Activated CD8-positive, alpha-beta memory T cell treated with anti-CD3 and anti-CD28 coated beads for 4 hours (primary cell): Measurements from ENCODE around the gene TUSC2.
"Not testable (repeated sequence)": the region's sequence is repeated elsewhere in the genome, so short reads cannot be mapped to it uniquely, and the experiment has no call there.

Experiments used
- DNase-seq, 2 donors: peaks; one replicate each; pipeline ENCODE4 v3.0.0-alpha.2; 2020; ENCODE audit warnings: low read depth in 2 of 2

Gene TUSC2

DNA sequence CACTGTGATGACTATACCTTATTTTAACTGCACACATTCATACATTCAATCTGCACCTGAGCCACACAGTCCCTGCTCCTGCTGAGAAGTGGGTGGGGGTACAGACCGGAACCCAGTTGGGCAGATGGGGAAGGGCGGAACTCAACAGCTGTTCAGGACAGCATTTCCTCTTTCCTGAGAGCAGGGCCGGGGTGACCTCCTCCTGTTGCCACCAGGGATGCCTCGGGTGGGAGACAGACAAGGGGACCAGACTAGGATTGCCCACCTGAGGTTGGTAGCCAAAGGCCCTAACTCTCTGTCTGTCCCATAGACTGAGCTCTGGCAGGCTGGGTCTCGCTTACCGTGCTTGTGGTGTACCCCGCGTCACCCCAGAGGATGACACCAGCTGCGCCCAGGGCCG lies 9.4 kb downstream of the TUSC2 start:
- DNase-seq, result no peak

DNA sequence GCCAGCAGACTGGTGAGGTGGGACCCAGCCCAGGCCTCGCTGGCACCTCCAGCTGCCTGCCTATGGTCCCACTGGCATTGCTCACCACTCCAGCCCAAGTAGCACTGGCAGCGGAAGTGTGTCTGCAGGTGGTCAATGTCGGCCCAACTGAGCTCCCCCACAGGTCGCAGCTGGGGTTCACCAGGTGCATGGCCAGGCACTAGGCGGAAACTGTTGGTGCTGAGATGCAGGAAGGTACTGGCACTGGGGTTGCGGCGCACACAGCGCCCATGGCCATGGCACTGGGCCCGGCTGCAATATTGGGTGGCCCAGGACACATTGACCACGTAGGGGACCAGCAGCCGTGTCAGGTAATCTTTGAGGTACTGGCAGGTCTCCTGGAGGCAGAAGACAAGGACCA lies 9.9 kb downstream of the TUSC2 start:
- DNase-seq, result no peak

DNA sequence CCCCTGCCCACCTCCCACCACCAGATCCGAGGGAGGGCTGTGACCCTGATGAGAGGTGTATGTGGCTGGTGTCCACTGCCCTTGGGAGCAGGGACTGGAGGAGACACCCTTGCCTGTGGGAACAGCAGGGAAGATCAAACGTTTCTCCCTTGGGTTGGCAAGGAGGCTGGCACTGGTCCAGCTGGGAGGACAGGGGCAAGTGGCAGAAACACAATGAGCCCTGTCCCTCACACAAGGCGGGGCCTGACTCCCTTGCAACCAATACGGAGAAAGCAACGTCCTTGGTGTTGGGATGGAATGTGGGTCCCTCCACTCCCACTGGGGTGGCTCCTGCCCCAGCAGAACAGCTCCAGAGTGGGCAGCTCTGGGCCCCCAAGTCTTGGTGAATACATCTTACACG lies 10.7 kb downstream of the TUSC2 start:
- DNase-seq, result no peak

DNA sequence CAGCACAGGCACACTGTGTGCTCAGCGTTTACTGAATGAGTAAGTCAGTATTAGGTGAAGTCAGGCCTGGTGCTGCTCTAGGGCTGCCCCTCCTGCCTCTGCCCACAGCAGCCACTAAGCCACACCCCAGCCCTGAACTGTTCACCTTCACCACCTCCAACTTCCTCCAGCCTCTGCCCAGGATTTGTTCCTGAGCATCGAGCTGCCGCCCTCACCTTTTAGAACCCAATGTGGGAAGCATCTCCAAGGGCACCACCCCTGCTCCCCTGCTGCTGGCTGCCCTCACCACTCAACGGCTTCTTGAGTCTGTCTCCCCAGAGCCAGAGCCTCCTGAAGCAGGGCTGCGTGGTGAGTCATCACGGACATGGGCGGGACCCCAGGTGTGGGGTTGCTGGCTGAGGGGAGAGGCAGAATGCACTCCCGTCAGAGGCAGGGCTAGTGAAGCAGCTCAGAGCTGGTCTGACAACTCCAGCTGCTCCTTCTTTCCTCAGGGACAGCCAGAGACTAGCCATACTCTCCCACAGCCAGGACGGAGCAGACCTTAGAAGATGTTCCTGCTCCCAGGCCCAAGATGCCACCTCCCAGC lies 11.3 kb downstream of the TUSC2 start:
- DNase-seq, result peak; percentile 54 to 67

DNA sequence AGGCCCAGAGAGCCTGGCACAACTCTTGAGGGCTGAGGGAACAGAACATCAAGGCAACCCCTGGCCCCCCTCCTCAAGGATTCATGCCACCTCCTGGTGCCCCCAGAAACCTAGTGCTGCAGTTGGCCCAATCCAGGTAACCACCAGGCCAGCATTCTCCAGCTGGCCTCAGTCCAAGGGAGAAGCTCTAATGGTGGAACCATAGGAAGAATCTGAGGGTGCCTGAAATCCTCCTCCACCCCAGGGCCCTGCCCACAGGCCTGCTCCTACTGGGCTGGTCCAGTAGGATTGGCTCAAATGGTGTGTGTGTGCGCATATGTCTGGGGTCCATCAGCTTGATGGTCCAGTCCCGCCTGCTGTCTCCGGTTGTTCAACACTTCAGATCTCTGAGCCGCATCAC lies 13.2 kb downstream of the TUSC2 start:
- no peak for DNase-seq

DNA sequence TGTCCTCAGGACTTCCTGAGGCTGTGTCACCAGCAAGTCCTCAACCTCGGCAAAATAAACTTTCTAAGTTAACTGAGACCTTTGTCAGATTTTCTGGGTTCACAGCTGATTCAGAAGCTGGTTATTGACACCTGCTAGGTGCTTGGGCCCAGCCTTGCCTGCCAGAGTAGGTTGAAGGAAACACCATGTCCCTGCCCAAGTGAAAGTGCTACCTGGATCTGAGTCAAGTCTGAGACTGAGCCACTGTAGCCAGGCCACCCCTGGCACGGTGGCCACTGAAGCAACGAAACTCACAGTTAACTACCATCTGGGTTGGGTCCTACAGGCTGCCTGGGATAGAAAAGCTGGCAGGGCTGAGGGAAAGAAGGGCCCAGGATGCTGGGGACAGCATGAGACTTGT lies 13.7 kb downstream of the TUSC2 start:
- no peak for DNase-seq

DNA sequence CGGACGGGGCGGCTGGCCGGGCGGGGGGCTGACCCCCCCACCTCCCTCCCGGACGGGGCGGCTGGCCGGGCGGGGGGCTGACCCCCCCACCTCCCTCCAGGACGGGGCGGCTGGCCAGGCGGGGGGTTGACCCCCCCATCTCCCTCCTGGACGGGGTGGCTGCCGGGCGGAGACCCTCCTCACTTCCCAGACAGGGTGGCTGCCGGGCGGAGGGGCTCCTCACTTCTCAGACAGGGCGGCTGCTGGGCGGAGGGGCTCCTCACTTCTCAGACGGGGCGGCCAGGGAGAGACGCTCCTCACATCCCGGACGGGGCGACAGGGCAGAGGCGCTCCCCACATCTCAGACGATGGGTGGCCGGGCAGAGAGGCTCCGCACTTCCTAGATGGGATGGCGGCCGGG lies 16.0 kb downstream of the TUSC2 start:
- not testable (repeated sequence) for DNase-seq

DNA sequence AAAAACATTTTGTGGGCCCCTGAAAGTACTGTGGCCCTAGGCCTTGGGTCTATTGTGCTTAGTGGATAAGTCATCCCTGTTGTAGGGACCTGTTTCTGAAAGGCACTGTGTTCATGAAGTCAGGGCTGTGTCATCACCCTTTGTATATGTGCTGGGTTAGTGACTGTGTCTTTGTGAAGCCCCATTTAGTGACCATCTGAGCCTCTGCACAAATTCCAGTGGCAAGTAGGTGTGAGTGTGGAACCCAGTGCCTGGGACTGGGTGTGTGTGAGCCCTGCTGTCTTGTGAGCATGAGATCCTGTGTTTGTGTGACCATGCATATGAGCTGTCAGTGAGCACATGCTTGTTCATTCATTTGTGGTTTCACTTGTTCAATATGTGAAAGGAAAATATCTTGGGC lies 23.4 kb downstream of the TUSC2 start:
- no peak for DNase-seq

DNA sequence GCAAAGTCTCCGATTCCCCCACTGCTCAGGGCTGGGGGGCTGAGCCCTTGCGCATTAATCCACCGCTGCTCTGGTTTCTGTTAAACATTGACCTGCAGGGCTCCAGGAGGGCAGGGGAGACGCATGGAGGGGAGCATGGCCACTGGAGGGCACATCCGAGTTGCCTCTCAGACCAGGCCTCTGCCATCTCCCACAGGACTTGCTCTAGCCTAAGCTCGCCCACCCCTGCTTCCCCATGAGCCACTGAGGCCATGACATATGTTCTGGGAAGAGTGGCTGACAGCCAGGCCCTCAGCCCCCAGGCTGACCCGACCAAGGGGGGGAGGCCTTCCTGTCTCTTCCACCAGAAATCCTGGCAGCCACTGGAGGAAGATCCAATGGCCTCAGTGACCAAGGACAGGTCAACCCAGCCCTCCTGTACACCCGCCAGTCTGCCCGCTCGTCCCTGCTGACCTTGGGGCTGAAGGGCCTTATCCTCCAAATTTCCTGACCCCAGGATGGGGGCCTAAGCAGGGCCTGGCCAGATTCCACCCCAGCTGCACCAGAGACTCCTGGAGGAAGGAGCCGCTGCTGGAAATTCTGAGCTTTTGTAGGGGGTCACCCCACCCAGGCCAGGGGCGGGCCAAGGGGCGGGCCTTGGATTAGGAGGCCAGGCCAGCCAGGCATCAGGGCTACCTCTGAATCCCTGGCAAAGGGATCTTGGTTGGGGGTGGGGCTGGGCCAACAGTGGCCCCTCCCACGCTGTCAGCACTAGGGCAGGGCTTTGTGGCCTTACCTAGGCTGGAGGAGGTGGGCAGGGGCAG lies 24.8 kb downstream of the TUSC2 start, which contains the start of gene HYAL1:
TSS of gene HYAL1 (minus strand) at position 562 of the 803 bp plus-strand sequence. CDS start 618 bp downstream, outside the sequence.
- no peak for DNase-seq

DNA sequence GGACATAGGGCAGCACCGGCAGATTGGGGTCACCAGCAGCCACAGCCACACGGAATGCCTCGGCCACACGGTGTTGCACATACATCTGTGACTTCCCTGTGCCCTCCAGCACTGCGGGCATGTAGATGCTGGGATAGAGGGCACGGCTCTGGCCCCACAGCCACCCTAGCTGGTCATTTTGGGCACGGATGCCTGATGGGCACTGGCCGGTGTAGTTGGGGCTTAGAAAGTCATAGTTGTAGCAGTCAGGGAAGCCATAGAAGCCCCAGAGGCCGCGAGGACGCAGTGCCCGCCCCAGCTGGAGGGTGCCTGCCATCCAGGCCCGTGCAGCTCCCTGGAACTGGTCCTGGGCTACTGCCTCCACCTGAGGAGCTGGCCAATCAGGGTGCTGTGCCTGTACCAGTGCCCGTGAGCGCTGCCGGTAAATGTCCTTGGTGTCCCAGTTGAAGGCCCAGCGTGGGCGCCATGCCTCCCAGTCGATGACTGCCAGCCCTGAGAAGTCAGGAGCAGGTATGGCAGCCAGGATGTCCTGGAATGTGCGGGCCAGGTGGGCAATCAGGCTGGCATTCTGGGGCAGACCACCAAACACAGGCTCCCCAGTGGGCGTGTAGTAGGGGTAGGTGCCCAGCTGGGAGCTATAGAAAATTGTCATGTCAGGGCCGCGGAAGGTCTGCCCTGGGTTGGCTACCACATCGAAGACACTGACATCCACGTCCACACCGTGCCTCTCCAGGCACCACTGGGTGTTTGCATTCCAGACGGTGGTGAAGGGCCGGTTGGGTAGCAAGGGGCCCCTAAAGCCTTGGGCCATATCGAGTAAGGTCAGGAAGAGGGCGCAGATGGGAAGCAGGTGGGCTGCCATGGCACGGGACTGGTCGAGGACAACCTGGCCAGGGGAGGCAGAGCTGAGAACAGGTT lies 25.7 kb downstream of the TUSC2 start:
- DNase-seq, result no peak

DNA sequence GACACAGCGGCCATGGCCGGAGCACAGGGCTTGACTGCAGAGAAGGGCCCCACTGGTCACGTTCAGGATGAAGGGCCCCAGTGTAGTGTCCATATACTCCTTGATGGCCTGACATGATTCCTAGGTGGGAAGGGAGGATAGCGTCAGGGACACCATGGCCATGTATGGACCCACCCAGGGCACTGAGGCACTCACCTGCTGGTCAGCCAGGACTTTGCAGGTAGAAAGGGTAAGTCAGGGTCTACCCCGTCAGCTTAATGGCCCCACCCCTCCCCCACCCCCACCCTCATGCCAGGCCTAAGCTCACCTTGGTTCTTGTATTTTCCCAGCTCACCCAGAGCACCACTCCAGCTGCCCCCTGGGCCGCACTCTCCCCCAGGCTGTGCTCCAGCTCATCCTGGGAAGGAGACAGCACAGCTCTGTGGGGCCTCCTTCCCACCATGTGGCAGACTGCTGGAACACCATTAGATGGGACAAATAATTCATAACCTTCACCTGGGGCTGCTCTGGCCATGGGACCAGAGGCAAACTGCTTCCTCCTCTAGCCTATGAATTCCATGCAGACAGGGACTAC lies 27.3 kb downstream of the TUSC2 start:
- DNase-seq, result no peak

DNA sequence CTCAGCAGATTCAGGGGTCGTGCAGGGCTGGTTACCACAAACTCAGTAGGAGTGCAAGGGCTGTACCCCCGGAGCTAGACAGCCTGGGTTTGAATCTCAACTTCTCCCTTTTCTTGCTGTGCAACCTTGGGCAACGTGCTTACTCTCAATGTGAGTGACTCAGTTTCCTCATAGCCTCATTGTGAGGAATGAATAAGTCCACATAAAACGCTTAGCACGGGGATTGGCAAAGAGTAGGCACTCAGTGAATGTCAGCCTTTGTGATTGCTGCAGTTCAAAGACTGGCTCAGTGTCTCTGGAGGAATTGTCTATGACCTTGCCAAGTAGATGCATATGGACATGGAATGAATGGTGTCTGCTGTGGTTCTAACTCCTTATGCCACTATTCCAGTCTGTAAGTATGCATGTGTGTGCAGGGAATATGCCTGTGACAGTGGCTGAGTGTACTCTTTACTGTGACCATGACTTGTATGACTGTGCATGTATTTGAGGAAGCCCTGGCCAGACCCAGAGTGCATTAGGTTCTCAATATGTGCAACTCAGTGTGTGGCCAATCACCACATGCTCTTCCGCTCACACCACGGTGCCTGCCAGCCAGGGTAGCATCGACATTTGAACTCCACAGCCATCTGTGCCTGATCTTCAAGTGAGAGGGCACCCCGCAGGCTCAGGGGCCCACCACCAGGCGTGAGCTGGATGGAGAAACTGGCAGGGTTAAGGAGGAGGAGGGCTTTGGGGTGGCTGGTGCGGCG lies 27.9 kb downstream of the TUSC2 start:
- no peak for DNase-seq

DNA sequence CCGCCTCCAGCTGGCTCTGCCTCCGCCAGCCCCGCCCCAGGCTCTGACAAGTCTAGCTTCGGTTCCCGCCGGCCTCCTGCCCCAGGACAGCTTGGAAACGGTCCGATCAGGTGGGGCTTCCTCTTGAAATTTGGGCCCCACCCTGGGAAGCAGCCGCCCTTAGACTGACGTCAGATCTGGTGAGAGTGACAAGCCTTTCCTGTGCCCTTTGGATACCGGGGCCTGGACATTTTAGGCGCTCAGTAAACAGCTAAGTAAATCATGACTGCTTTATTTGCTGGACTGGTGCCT lies 28.4 kb downstream of the TUSC2 start:
- no peak for DNase-seq

DNA sequence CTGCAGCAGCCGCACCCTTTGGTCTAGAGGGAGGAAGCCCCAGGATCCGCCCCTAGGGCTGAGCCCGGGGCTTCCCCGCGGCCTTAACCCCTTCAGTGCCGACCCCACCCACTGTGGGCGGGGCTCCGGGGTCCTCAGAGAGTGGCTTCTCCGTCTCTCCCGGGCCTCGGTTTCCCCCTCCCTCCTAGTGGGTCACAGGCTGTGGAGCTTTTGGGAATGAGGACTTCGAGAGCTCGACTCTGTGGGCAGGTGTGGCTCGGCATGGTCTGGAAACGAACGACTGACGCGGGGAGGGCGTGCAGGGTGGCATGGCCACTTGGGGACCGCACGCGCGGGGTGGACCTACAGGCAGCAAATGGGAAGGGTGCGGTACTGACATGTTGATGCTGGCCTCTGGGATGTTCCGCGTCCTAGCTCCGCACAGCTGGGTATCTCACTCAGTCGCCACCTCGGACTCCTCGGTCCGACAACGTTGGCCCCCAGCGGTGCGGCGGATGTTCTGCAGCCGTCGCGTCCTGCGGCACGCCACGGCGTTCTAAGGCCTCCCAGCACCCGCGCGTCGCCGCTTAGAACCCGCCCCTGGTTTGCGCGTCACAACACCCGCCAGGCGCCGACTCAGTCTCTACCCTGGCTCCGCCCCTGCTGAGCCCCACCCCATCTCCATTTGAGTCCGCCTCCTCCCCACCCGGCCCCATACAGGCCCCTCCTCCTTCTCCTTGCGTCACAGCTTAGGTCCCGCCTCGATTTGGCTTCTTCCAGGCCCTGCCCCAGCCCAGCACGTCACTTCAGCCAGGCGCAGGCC lies 29.0 kb downstream of the TUSC2 start, which contains the start of the genes HYAL3 and NAA80:
TSS of gene HYAL3 (minus strand) at position 570 of the 802 bp plus-strand sequence. CDS start 3,803 bp downstream, outside the sequence.
TSS of gene NAA80 (minus strand) at position 570 of the 802 bp plus-strand sequence. CDS start 1,942 bp downstream, outside the sequence.
- DNase-seq, result peak; percentile 99

DNA sequence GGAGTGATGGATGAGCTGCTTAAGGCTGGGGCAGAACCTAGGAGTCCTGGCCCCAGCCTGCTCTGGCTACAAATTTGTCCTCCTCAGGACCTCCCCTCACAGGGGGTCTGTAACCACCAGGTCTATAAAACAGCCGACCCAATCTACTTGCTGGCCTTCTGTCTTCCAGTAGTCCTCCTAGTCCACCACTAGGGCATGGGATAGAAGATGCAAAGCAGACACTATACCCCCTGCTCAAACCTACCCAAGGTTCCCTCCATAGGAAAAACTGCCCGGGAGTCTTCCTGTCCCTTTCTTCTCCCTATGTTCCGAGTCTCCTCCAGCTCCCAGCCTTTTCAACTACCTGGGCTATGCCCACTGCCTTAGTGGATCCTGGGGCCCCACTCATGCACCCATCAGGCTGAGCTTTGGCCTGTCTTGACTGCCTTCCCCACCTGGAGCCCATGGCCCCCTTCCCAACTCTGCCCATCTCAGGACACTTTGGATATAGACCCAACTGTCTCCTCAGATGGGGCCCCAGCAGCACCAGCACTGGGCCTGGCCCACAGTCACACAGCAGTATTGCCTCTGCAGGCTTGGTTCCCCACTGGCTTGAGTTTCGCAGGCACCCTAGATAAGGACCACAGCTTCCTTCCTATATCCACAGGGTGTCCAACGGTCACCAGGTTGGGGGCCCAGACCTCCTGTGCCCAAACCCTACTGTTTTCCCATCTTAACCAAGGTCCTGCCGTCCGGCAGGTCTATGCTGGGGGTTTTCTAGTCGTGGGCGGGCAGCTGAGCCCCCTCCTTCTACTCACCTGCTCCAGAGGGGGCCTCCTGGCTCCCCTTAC lies 29.9 kb downstream of the TUSC2 start:
- DNase-seq, result no peak

DNA sequence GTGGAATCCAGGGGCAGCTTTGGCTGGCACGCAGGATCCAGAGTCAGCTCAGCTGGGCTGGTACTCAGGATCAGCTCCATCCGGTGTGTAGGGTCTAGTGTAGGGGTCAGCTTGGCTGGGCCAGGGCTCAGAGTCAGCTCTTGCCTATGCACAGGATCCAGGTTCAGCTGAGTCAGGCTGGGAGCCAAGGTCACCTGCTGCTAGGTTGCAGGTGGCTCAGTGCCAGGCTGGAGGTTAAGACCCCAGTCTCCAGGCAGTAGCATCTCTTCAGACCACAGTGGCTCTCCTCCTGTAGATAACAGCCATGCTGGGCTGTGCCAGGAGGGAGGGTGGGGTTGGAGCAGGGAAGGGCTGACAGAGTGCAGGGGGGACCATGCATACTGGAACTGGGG lies 30.6 kb downstream of the TUSC2 start:
- DNase-seq, result no peak

DNA sequence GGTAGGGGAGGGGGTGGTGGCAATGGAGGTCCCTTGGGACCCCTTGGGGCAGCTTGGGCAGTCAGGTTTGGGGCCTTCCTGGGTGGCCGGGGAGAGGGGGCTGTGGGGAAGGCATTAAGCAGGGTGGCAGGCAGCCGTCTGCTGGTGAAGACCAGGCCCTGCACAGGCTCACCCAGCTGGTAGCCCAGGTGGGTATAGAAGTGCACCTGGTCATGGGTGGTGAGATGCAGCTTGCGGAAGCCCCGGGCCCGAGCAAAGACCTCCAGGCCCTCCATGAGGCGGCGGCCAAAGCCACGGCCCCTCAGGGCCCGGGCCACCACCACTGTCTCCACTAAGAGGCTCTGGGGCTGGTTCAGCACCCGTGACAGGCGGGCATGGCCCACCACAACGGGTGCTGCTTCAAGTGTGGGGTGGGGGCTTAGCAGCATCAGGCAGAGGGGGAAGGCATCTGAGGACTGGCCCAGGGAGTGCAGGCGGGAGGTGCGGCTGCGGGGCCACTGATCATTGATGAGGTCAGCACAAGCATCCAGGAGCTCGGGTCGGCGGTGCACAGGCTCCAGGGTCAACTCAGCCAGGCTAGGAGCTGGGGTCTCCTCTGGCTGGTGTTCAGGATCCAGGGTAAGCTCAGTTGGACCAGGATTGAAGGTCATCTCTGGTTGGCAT lies 31.2 kb downstream of the TUSC2 start:
- DNase-seq, result no peak

DNA sequence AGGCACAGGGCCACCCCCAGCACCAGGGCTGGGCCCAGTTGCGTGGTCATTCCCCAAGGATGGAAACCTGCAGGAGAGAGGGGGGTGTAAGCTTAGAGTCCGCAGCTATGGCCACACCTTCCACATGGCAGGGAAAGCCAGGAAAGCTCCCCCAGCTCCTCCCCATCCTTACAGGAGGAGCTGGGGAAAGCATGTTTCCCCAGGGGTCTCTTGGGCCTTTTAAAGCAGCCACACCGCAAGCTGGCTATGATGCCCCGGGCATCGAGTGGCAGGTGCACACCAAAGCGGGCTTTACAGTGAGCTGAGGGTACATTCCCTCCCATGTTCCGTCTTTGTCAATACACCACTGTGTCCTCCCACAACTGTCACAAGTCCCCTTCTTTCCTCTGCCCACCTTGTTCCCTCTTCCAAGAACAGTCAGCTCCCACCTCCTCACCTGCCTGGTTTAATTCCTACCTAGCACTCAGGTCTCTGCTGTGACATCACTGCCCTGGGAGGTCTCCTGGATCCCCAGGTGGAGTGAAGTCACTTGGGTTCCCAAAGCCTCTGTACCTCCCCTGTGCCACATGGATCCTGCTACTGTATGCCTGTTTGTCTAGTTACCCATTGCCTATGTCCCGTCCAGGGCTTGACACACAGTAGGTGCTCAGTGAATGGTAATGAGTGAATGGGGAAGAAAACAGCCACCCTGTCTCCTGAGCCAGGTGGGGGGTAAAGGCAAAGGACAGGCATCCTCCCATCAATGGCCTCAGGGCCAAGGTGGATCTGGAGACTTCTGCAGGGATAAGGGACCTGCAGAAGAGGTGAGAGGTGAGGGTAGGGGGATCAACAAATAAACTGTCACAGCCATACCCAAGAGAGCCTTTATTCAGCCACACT lies 32.2 kb downstream of the TUSC2 start:
- DNase-seq, result no peak
